K562 (cell line): ENCODE measurements around the gene SRRM5. TPM values are rescaled to one million over a fixed set of nuclear protein-coding genes. Genes with fewer than 3 reads are reported as not detected.
A peak's percentile ranks its signal among the peaks of the same experiment; 100 is the strongest.

ENCODE experiments used
- ATAC-seq: fragments of 200-7000 bp; cut with Tn5 transposase; 3 replicates; pipeline ENCODE4 v1.9.1; 2020; ENCODE audit warnings: moderate library complexity
- BruUV-seq: library from RNA; stranded (reverse); fragments of 400-500 nt; replicated peaks from 2 replicates; lab custom pipeline; 2021; lab: Mats Ljungman, UMichigan
- CTCF ChIA-PET: fragments of 300-600 bp; formaldehyde crosslinking; extraction: SDS; loops from one replicate; lab custom pipeline; 2021; ENCODE audit warnings: low intra/inter-chr PET ratio; lab: Yijun Ruan, JAX
- POLR2A ChIA-PET: fragments of 300-600, 350-650 bp; sonication (Branson Sonifier 250); formaldehyde crosslinking; extraction: SDS; loops from one replicate; lab custom pipeline; 2021; ENCODE audit warnings: antibody characterized with exemption, inconsistent platforms; lab: Yijun Ruan, JAX
- DNase-seq, 4 experiments: peaks; one replicate each; pipeline versions ENCODE4 v3.0.0 to v3.0.0-alpha.2; 2011 to 2018; ENCODE audit warnings: low spot score in 3 of 4, mixed read lengths in 3 of 4; ENCODE audit errors: extremely low read depth in 1 of 4
- FAIRE-seq: peaks from 2 replicates; lab custom pipeline; 2011; peaks lifted over from hg19 to GRCh38; lab: Jason Lieb, UNC
- H2AFZ ChIP-seq: 2 replicates; pipeline ENCODE4 v1.6.0; 2011; ENCODE audit warnings: low read depth, low read length, control low read depth, inconsistent platforms
- H3K27ac ChIP-seq: fragments of 200-600 bp; 3 replicates; pipeline ENCODE4 v1.8.0; 2011; ENCODE audit warnings: low read depth, mild to moderate bottlenecking, control low read depth, inconsistent platforms, low read length, moderate library complexity, mixed read lengths; ENCODE audit errors: extremely low read depth
- H3K27me3 ChIP-seq, 2 experiments: fragments of 300-600 bp in 1 of 2; 2 replicates in 1 of 2; 3 replicates in 1 of 2; pipeline versions ENCODE4 v1.6.0 to v1.8.0; 2011; ENCODE audit warnings: inconsistent platforms in 2 of 2, low read length in 2 of 2, mild to moderate bottlenecking in 1 of 2, mixed read lengths in 1 of 2, moderate library complexity in 1 of 2; ENCODE audit not compliant: control insufficient read depth in 2 of 2, insufficient read depth in 2 of 2
- H3K36me3 ChIP-seq: fragments of 300-600 bp; 3 replicates; pipeline ENCODE4 v1.8.0; 2011; ENCODE audit warnings: mild to moderate bottlenecking, low read length, inconsistent platforms; ENCODE audit not compliant: control insufficient read depth, insufficient read depth
- H3K4me1 ChIP-seq, 2 experiments: fragments of 200-600 bp in 1 of 2; replicated peaks in 1 of 2; 2 replicates in 1 of 2; 3 replicates in 1 of 2; pipeline versions ENCODE4 v1.5.1 to v1.8.0; 2011; ENCODE audit warnings: inconsistent platforms in 2 of 2, low read length in 2 of 2, mild to moderate bottlenecking in 1 of 2, mixed read lengths in 1 of 2, moderate library complexity in 1 of 2; ENCODE audit not compliant: control insufficient read depth in 2 of 2, insufficient read depth in 2 of 2
- H3K4me2 ChIP-seq: 2 replicates; pipeline ENCODE4 v1.6.1; 2011; ENCODE audit warnings: low read length, control low read depth, inconsistent platforms, mixed read lengths; ENCODE audit not compliant: insufficient read depth
- H3K4me3 ChIP-seq: fragments of 200-600 bp; sonication (generic), shearing (Covaris generic); 2 replicates; pipeline ENCODE4 v1.5.1; 2016; ENCODE audit warnings: control low read depth, inconsistent platforms
- H3K79me2 ChIP-seq: fragments of 200-600 bp; 3 replicates; pipeline ENCODE4 v1.8.0; 2011; ENCODE audit warnings: low read length, inconsistent platforms; ENCODE audit not compliant: control insufficient read depth, insufficient read depth
- H3K9ac ChIP-seq, 2 experiments: 2 replicates each; pipeline versions ENCODE4 v1.6.0 to v1.6.1; 2011; ENCODE audit warnings: low read depth in 2 of 2, low read length in 2 of 2, control low read depth in 1 of 2, inconsistent platforms in 1 of 2, mild to moderate bottlenecking in 1 of 2, mixed read lengths in 1 of 2; ENCODE audit not compliant: insufficient read depth in 1 of 2
- H3K9me1 ChIP-seq: one replicate; pipeline ENCODE4 v1.6.0; 2011; ENCODE audit warnings: inconsistent platforms, mild to moderate bottlenecking, low read length, moderate library complexity; ENCODE audit not compliant: control insufficient read depth, insufficient read depth
- H3K9me3 ChIP-seq: replicated peaks from 2 replicates; pipeline ENCODE4 v1.5.1; 2011; ENCODE audit warnings: low read depth, low read length, inconsistent platforms; ENCODE audit not compliant: control insufficient read depth, insufficient read depth
- H4K20me1 ChIP-seq: replicated peaks from 2 replicates; pipeline ENCODE4 v1.6.1; 2011; ENCODE audit warnings: low read length, inconsistent platforms, mixed read lengths; ENCODE audit not compliant: control insufficient read depth, insufficient read depth
- ARID1B ChIP-seq: fragments of 450-650 bp; IDR thresholded peaks from 2 replicates; pipeline ENCODE4 v1.6.1; 2016; ENCODE audit warnings: antibody characterized with exemption, mild to moderate bottlenecking, inconsistent platforms
- ARNT ChIP-seq, 2 experiments: fragments of 450-650 bp; IDR thresholded peaks; 2 replicates each; pipeline ENCODE4 v1.6.1; 2016; ENCODE audit warnings: mild to moderate bottlenecking in 1 of 2
- BDP1 ChIP-seq: IDR thresholded peaks from 3 replicates; pipeline ENCODE4 v1.6.1; 2011; ENCODE audit not compliant: insufficient read length, insufficient read depth
- CEBPG ChIP-seq, 3 experiments: fragments of 200-800 bp in 1 of 3; sonication (Bioruptor generic) in 1 of 3; sonication (generic) in 1 of 3; formaldehyde crosslinking in 1 of 3; IDR thresholded peaks in 2 of 3; conservative IDR thresholded peaks in 1 of 3; 2 replicates each; pipeline versions ENCODE4 v1.6.1 to v1.8.0; 2016 to 2022; ENCODE audit warnings: missing compliant biosample characterization in 2 of 3, missing genetic modification characterization in 2 of 3, mild to moderate bottlenecking in 1 of 3, missing genetic modification reagents in 1 of 3
- CREB1 ChIP-seq, 2 experiments: sonication (generic) in 1 of 2; formaldehyde crosslinking in 1 of 2; IDR thresholded peaks; 2 replicates each; pipeline versions ENCODE4 v1.6.1 to v1.8.0; 2012 to 2022; ENCODE audit warnings: inconsistent platforms in 1 of 2, mild to moderate bottlenecking in 1 of 2, missing genetic modification reagents in 1 of 2, moderate library complexity in 1 of 2
- CXXC5 ChIP-seq: fragments of 250-450 bp; sonication (Bioruptor Pico); IDR thresholded peaks from 2 replicates; pipeline ENCODE4 v1.8.0; 2022; ENCODE audit warnings: inconsistent platforms, mild to moderate bottlenecking, moderate library complexity
- EGR1 ChIP-seq: fragments of 450-650 bp; conservative IDR thresholded peaks from 2 replicates; pipeline ENCODE4 v1.6.1; 2017; ENCODE audit warnings: mild to moderate bottlenecking
- ETV5 ChIP-seq: sonication (generic); formaldehyde crosslinking; IDR thresholded peaks from 2 replicates; pipeline ENCODE4 v1.4.0; 2020; ENCODE audit warnings: low read depth, mild to moderate bottlenecking, missing genetic modification reagents
- HMGN3 ChIP-seq: IDR thresholded peaks from 2 replicates; pipeline ENCODE4 v1.6.1; 2011; ENCODE audit warnings: borderline replicate concordance, low read depth, mild to moderate bottlenecking, mixed read lengths, low read length; ENCODE audit not compliant: insufficient read length; ENCODE audit errors: extremely low read depth
- LARP7 ChIP-seq: fragments of 450-650 bp; IDR thresholded peaks from 2 replicates; pipeline ENCODE4 v1.6.1; 2016
- NRF1 ChIP-seq, 2 experiments: fragments of 450-650 bp; IDR thresholded peaks in 1 of 2; conservative IDR thresholded peaks in 1 of 2; 2 replicates each; pipeline ENCODE4 v1.6.1; 2014; ENCODE audit warnings: mild to moderate bottlenecking in 2 of 2
- PHB ChIP-seq: fragments of 250-450 bp; sonication (Bioruptor Pico); IDR thresholded peaks from 2 replicates; pipeline ENCODE4 v1.5.0; 2021
- POLR2A ChIP-seq: fragments of 450-650 bp; conservative IDR thresholded peaks from 2 replicates; pipeline ENCODE4 v1.6.1; 2016
- POLR2G ChIP-seq: fragments of 200-400 bp; formaldehyde crosslinking; IDR thresholded peaks from 2 replicates; pipeline ENCODE4 v1.6.1; 2017; ENCODE audit warnings: low read depth, mild to moderate bottlenecking, antibody characterized with exemption, low read length, moderate library complexity
- RBFOX2 ChIP-seq: fragments of 200-400 bp; formaldehyde crosslinking; IDR thresholded peaks from 2 replicates; pipeline ENCODE4 v1.6.1; 2017; ENCODE audit warnings: low read depth, mild to moderate bottlenecking, low read length, moderate library complexity
- SMARCA5 ChIP-seq: fragments of 450-650 bp; IDR thresholded peaks from 2 replicates; pipeline ENCODE4 v1.6.1; 2016
- WGBS: fragments of 100-300 bp; shearing (Covaris generic); methylation state at CpG from one replicate; pipeline ENCODE4 v1.1.6; 2016; ENCODE audit warnings: low coverage, mixed read lengths; ENCODE audit not compliant: insufficient coverage; ENCODE audit errors: missing lambda C conversion rate; 5-methylcytosine and 5-hydroxymethylcytosine counted together
- in situ Hi-C: fragments of 300-500 bp; cut with MboI; formaldehyde crosslinking; loops from 4 replicates; pipeline ENCODE4 v1.15.0; 2018; ENCODE audit warnings: inconsistent platforms, mixed read lengths
- intact Hi-C: fragments of 100-400 bp; cut with micrococcal nuclease; formaldehyde crosslinking; loops from 2 replicates; pipeline ENCODE4 v1.14.2; 2022
- polyA plus RNA-seq, 8 experiments: library from polyadenylated mRNA; depleted of rRNA in 4 of 8; stranded (reverse) in 5 of 8; unstranded in 3 of 8; fragments of >200 nt; fragmentation: Nextera tagmentation in 2 of 8; fragmentation: Illumina TruSeq in 1 of 8; extraction: Ambion mirVana in 2 of 8; extraction: Trizol in 1 of 8; gene quantifications; 2 replicates each; pipeline versions ENCODE4 v1.2.1 to v1.2.3, GENCODE V29; 2011 to 2014; ENCODE audit warnings: inconsistent platforms in 1 of 8, missing spikeins in 1 of 8
- total RNA-seq, 7 experiments: library from RNA; depleted of rRNA in 6 of 7; stranded (reverse); fragments of >200 nt in 6 of 7; fragmentation: Illumina TruSeq in 2 of 7; extraction: Trizol in 2 of 7; gene quantifications; 2 replicates each; pipeline versions ENCODE4 v1.2.1 to v1.2.3, GENCODE V29; 2011 to 2021; ENCODE audit warnings: low replicate concordance in 1 of 7
- TF ChIP-seq, protein P1 (sequence below): sonication (generic); formaldehyde crosslinking; IDR thresholded peaks from 2 replicates; pipeline ENCODE4 v1.8.1; 2023; ENCODE audit warnings: mild to moderate bottlenecking, missing genetic modification reagents
- TF ChIP-seq, protein P2 (sequence below): sonication (generic); formaldehyde crosslinking; IDR thresholded peaks from 2 replicates; pipeline ENCODE4 v1.8.0; 2022; ENCODE audit warnings: missing genetic modification reagents, mild to moderate bottlenecking, moderate library complexity, borderline replicate concordance
- TF ChIP-seq, protein P3 (sequence below): sonication (generic); formaldehyde crosslinking; IDR thresholded peaks from 2 replicates; pipeline ENCODE4 v1.9.0; 2022; ENCODE audit warnings: mild to moderate bottlenecking, missing genetic modification reagents

The SRRM5 gene
- total and polyA plus RNA-seq, 9 of the 15 experiments (the other 6 are each of a cell fraction or from before 2014, with no cell fraction given), result 0.09 to 0.45 (median 0.18) TPM; not detected in 2

DNA sequence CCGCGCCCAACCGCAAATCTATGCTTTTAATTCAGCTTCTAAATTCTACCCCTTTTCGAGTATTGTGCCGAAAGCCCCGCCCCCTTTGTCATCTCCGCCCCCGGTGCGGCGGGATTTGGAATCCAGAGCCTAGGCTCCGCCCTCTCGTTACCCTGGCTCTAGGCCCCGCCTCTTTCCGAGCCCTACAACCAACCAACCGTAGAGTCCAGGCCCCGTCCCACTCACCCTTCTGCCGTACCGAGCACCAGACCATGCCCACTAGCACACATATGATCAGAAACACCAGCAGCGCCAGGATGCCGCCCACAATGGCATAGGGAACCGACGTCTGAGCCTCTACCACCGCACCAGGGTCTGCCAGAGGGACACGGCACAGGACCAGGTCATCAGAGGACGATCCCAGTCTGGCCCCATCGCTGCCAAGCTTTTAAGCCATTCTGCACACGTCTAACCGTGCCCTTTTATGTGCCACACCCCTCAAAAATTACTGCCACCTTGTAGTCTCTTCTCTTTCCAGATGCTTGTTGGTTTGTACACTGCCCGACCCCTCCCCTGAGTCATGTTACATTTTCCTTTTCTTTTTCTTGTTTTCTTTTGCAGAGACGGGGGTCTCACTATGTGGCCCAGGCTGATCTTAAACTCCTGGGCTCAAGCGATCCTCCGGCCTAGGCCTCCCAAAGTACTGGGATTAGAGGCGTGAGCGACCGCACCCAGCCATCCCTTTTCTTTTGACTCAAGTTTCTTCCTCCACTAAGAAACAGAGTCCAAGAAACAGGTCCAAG lies 12.2 kb downstream of the SRRM5 start:
- Histone ChIP-seq H3K27ac (peak overlapping the region; percentile 57; the same call in 2 of the 3 replicates), H3K9me3 (no peaks in the 10 kb centered on the region), H2AFZ (peak overlapping the region; percentile 79), H3K4me1 (peaks cover 39 to 68% of the 10 kb centered on the region in 2 experiments), H3K4me3 (no peak overlapping the region), H3K79me2 (peaks cover 16% of the 10 kb centered on the region), H3K27me3 (no peaks in the 10 kb centered on the region), H3K4me2 (peak overlapping the region; percentile 64), H3K36me3 (peaks cover 2% of the 10 kb centered on the region; the same call in 2 of the 3 replicates), H4K20me1 (no peaks in the 10 kb centered on the region), H3K9ac (peak overlapping the region in 1 of 2 experiments; percentile 73; a peak in 2 of 4 replicates), H3K9me1 (peaks cover 2% of the 10 kb centered on the region)
- WGBS, result 27% methylated on average over 34 of the region's 35 CpGs
- CTCF ChIA-PET, result interaction anchor here (0.8 to 1.3 kb wide), 2 partner anchors 69 to 177 kb away, joined by 3 to 4 read pairs; no protein-coding TSS in a partner anchor
- in situ Hi-C loops (no loop called here), intact Hi-C loops (loop anchor here (10.0 kb wide), 2 partner anchors 69 to 179 kb away; no protein-coding TSS in a partner anchor)
- POLR2A ChIA-PET, result interaction anchor here (0.6 to 1.0 kb wide), 4 partner anchors 10 to 44 kb away, joined by 3 to 4 read pairs (median 4); partner anchors contain the start of genes IRGQ and ZNF576
- peak; percentile 84 for FAIRE-seq
- TF ChIP-seq POLR2A, result 0 out of 2 replicates have a peak, but pooled peaks have one; percentile 19
- TF ChIP-seq, protein P1, sequence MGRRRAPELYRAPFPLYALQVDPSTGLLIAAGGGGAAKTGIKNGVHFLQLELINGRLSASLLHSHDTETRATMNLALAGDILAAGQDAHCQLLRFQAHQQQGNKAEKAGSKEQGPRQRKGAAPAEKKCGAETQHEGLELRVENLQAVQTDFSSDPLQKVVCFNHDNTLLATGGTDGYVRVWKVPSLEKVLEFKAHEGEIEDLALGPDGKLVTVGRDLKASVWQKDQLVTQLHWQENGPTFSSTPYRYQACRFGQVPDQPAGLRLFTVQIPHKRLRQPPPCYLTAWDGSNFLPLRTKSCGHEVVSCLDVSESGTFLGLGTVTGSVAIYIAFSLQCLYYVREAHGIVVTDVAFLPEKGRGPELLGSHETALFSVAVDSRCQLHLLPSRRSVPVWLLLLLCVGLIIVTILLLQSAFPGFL (CRISPR knock-in tag), result 0 out of 2 replicates have a peak, but pooled peaks have one; percentile 28
- TF ChIP-seq CXXC5 (CRISPR knock-in tag), result peak; percentile 36; the same call in 1 of the 2 replicates
- TF ChIP-seq, protein P2, sequence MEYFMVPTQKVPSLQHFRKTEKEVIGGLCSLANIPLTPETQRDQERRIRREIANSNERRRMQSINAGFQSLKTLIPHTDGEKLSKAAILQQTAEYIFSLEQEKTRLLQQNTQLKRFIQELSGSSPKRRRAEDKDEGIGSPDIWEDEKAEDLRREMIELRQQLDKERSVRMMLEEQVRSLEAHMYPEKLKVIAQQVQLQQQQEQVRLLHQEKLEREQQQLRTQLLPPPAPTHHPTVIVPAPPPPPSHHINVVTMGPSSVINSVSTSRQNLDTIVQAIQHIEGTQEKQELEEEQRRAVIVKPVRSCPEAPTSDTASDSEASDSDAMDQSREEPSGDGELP (CRISPR knock-in tag), result peak; percentile 36; the same call in 1 of the 2 replicates
- TF ChIP-seq NRF1 (conservative IDR thresholded peaks at IDR 0.05 in 1 of 2, IDR thresholded peaks at IDR 0.05 in 1 of 2), result peak in 1 of 2 experiments; percentile 38; a peak in 1 of 4 replicates
- peak; percentile 32; the same call in 1 of the 2 replicates for TF ChIP-seq RBFOX2
- 0 out of 4 replicates have a peak, but pooled peaks of 1 of the 2 experiments have one; percentile 19 for TF ChIP-seq ARNT (IDR thresholded peaks at IDR 0.05)
- no peak; the same call in 1 of the 2 replicates for TF ChIP-seq ARID1B
- no peak for TF ChIP-seq BDP1
- TF ChIP-seq EGR1, result peak; percentile 77
- no peak for TF ChIP-seq CEBPG (CRISPR knock-in tag; IDR thresholded peaks at IDR 0.05)
- TF ChIP-seq CEBPG (tag; conservative IDR thresholded peaks at IDR 0.05 in 1 of 2, IDR thresholded peaks at IDR 0.05 in 1 of 2), result no peak
- peak; percentile 18 for TF ChIP-seq HMGN3
- TF ChIP-seq PHB (CRISPR knock-in tag), result 0 out of 2 replicates have a peak, but pooled peaks have one; percentile 3
- TF ChIP-seq LARP7, result peak; percentile 65; the same call in 1 of the 2 replicates
- 0 out of 2 replicates have a peak, but pooled peaks have one; percentile 55 for TF ChIP-seq SMARCA5
- TF ChIP-seq POLR2G, result peak; percentile 57
- TF ChIP-seq ETV5 (CRISPR knock-in tag), result 0 out of 2 replicates have a peak, but pooled peaks have one; percentile 31
- no peak for TF ChIP-seq CREB1 (IDR thresholded peaks at IDR 0.05)
- TF ChIP-seq CREB1 (CRISPR knock-in tag; IDR thresholded peaks at IDR 0.05), result 0 out of 2 replicates have a peak, but pooled peaks have one; percentile 21
- TF ChIP-seq, protein P3, sequence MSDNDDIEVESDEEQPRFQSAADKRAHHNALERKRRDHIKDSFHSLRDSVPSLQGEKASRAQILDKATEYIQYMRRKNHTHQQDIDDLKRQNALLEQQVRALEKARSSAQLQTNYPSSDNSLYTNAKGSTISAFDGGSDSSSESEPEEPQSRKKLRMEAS (CRISPR knock-in tag), result no peak
- peak; percentile 64 for ATAC-seq
- no TSS peak for BruUV-seq
- peak; percentile 93 to 96 (median 94) for DNase-seq
